K562 (cell line): ENCODE measurements around the gene CFAP20. TPM values are rescaled to one million over a fixed set of nuclear protein-coding genes. Genes with fewer than 3 reads are reported as not detected.

Source experiments
- CBX2 ChIP-seq: fragments of 200-600 bp; sonication (generic); IDR thresholded peaks from one replicate; pipeline ENCODE4 v1.6.1; 2012; ENCODE audit warnings: mild to moderate bottlenecking, low read length, inconsistent platforms; ENCODE audit not compliant: insufficient read depth, poor library complexity, severe bottlenecking
- ETV5 ChIP-seq: sonication (generic); formaldehyde crosslinking; IDR thresholded peaks from 2 replicates; pipeline ENCODE4 v1.4.0; 2020; ENCODE audit warnings: low read depth, mild to moderate bottlenecking, missing genetic modification reagents
- GTF2A2 ChIP-seq: IDR thresholded peaks from 2 replicates; pipeline ENCODE4 v1.6.1; 2016; ENCODE audit warnings: mild to moderate bottlenecking, missing genetic modification characterization, missing compliant biosample characterization
- KDM4B ChIP-seq, 2 experiments: fragments of 450-650 bp in 1 of 2; sonication (generic) in 1 of 2; IDR thresholded peaks; 2 replicates each; pipeline ENCODE4 v1.6.1; 2016 to 2017; ENCODE audit warnings: borderline replicate concordance in 2 of 2, antibody characterized with exemption in 1 of 2, low read depth in 1 of 2, mild to moderate bottlenecking in 1 of 2
- KHSRP ChIP-seq: fragments of 450-650 bp; IDR thresholded peaks from 2 replicates; pipeline ENCODE4 v1.6.1; 2017
- MAFK ChIP-seq: IDR thresholded peaks from 2 replicates; pipeline ENCODE4 v1.6.1; 2011; ENCODE audit warnings: low read length, improper control_type of control experiment
- NFATC3 ChIP-seq: fragments of 450-650 bp; IDR thresholded peaks from 2 replicates; pipeline ENCODE4 v1.6.1; 2017; ENCODE audit warnings: mild to moderate bottlenecking
- NFE2 ChIP-seq: IDR thresholded peaks from 2 replicates; pipeline ENCODE4 v1.6.1; 2014; ENCODE audit warnings: antibody characterized with exemption, low read depth
- RBFOX2 ChIP-seq: fragments of 200-400 bp; formaldehyde crosslinking; IDR thresholded peaks from 2 replicates; pipeline ENCODE4 v1.6.1; 2017; ENCODE audit warnings: low read depth, mild to moderate bottlenecking, low read length, moderate library complexity
- SMAD4 ChIP-seq: fragments of 250-450 bp; sonication (Bioruptor Pico); conservative IDR thresholded peaks from 2 replicates; pipeline ENCODE4 v1.8.0; 2021; ENCODE audit warnings: inconsistent platforms, mild to moderate bottlenecking, moderate library complexity
- TCF7 ChIP-seq: sonication (generic); IDR thresholded peaks from 2 replicates; pipeline ENCODE4 v1.6.1; 2016; ENCODE audit warnings: antibody characterized with exemption, borderline replicate concordance
- ZNF253 ChIP-seq: fragments of 250-450 bp; sonication (Bioruptor Pico); conservative IDR thresholded peaks from 2 replicates; pipeline ENCODE4 v1.6.1; 2021; ENCODE audit warnings: mild to moderate bottlenecking
- polyA plus RNA-seq, 8 experiments: library from polyadenylated mRNA; depleted of rRNA in 4 of 8; stranded (reverse) in 5 of 8; unstranded in 3 of 8; fragments of >200 nt; fragmentation: Nextera tagmentation in 2 of 8; fragmentation: Illumina TruSeq in 1 of 8; extraction: Ambion mirVana in 2 of 8; extraction: Trizol in 1 of 8; gene quantifications; 2 replicates each; pipeline versions ENCODE4 v1.2.1 to v1.2.3, GENCODE V29; 2011 to 2014; ENCODE audit warnings: inconsistent platforms in 1 of 8, missing spikeins in 1 of 8
- total RNA-seq, 7 experiments: library from RNA; depleted of rRNA in 6 of 7; stranded (reverse); fragments of >200 nt in 6 of 7; fragmentation: Illumina TruSeq in 2 of 7; extraction: Trizol in 2 of 7; gene quantifications; 2 replicates each; pipeline versions ENCODE4 v1.2.1 to v1.2.3, GENCODE V29; 2011 to 2021; ENCODE audit warnings: low replicate concordance in 1 of 7
- TF ChIP-seq, protein P1 (sequence below): fragments of 450-650 bp; IDR thresholded peaks from 2 replicates; pipeline ENCODE4 v1.6.1; 2016; ENCODE audit warnings: antibody characterized with exemption
- TF ChIP-seq, protein P2 (sequence below), 2 experiments: fragments of 450-650 bp in 1 of 2; sonication (generic) in 1 of 2; formaldehyde crosslinking in 1 of 2; IDR thresholded peaks in 1 of 2; conservative IDR thresholded peaks in 1 of 2; 2 replicates each; pipeline versions ENCODE4 v1.6.1 to v1.8.1; 2016 to 2023; ENCODE audit warnings: mild to moderate bottlenecking in 2 of 2, moderate library complexity in 2 of 2, inconsistent platforms in 1 of 2, missing genetic modification reagents in 1 of 2
- TF ChIP-seq, protein P3 (sequence below): fragments of 250-450 bp; sonication (Bioruptor Pico); IDR thresholded peaks from 2 replicates; pipeline ENCODE4 v1.5.0; 2020; ENCODE audit warnings: mild to moderate bottlenecking, borderline replicate concordance
- TF ChIP-seq, protein P4 (sequence below): fragments of 450-650 bp; formaldehyde crosslinking; IDR thresholded peaks from 2 replicates; pipeline ENCODE4 v1.4.0; 2022; ENCODE audit warnings: missing genetic modification characterization
- TF ChIP-seq, protein P5 (sequence below): sonication (generic); formaldehyde crosslinking; IDR thresholded peaks from 2 replicates; pipeline ENCODE4 v1.8.1; 2023; ENCODE audit warnings: mild to moderate bottlenecking, missing genetic modification reagents
- TF ChIP-seq, protein P6 (sequence below): sonication (generic); formaldehyde crosslinking; IDR thresholded peaks from 2 replicates; pipeline ENCODE4 v1.8.1; 2022; ENCODE audit warnings: missing genetic modification reagents

CFAP20 gene
- total and polyA plus RNA-seq, 9 of the 15 experiments (the other 6 are each of a cell fraction or from before 2014, with no cell fraction given): 20.5 to 90.5 (median 75.3) TPM

DNA sequence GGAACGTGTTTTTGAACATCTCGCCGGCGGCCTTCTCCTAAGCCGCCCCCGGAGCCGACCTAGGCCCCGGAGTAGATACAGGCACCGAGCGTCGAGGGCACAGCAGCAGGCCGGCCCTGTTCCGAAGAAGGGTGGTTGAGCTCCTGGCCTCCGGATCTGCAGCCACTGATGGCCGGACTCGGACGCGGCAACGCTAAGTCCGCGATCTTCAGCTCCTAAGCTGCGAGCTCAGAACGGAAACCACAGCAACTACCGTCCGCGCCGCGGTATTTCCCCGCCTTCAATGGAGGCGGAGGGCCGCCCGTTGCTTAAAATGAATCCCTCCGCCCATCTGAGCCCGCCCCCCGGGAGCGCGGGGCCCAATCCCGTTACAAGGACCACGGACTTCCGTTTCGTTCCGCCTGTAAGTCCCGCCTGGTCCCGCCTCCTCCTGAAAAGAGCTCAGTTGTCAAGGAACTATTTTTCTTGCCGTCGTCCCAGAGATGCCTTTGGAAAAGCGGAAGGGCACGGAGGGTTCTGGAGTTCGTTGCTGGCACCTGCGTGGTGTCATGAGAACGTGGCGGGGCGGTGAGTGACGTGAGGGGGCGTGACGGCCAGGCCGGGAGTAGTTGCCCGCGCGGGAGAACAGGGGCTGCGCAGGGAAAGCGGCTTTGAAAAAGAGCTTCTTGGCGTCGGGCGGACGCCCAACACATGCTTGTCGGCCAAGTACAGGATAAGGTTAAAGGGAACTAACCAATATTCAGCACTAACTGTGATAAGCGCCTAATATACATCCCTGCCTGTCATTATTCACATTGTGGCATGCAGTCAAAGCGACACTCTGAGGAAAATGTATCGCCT lies at the start of gene CFAP20 (continued):
- TF ChIP-seq, protein P1, sequence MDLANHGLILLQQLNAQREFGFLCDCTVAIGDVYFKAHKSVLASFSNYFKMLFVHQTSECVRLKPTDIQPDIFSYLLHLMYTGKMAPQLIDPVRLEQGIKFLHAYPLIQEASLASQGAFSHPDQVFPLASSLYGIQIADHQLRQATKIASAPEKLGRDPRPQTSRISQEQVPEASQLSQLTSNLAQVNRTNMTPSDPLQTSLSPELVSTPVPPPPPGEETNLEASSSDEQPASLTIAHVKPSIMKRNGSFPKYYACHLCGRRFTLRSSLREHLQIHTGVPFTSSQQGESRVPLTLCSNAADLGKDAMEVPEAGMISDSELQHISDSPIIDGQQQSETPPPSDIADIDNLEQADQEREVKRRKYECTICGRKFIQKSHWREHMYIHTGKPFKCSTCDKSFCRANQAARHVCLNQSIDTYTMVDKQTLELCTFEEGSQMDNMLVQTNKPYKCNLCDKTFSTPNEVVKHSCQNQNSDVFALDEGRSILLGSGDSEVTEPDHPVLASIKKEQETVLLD: peak; percentile 91
- TF ChIP-seq, protein P2, sequence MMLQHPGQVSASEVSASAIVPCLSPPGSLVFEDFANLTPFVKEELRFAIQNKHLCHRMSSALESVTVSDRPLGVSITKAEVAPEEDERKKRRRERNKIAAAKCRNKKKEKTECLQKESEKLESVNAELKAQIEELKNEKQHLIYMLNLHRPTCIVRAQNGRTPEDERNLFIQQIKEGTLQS (IDR thresholded peaks at IDR 0.05): peak; percentile 80; the same call in 1 of the 2 replicates
- TF ChIP-seq, protein P2 (CRISPR knock-in tag; conservative IDR thresholded peaks at IDR 0.05): no peak
- TF ChIP-seq TCF7 (peak; percentile 77; the same call in 1 of the 2 replicates), KDM4B (IDR thresholded peaks at IDR 0.05; ENCODE audit: borderline replicate concordance in 2 of 2, low read depth in 1 of 2) (peak in 1 of 2 experiments; percentile 66; a peak in 2 of 4 replicates), KHSRP (peak; percentile 68), NFE2 (0 out of 2 replicates have a peak, but pooled peaks have one; percentile 3), CBX2 (no peak), ETV5 (peak; percentile 86), MAFK (no peak), ZNF253 (no peak), NFATC3 (no peak), RBFOX2 (peak; percentile 97), SMAD4 (CRISPR knock-in tag) (peak; percentile 80; the same call in 1 of the 2 replicates), GTF2A2 (tag) (no peak)
- TF ChIP-seq, protein P3, sequence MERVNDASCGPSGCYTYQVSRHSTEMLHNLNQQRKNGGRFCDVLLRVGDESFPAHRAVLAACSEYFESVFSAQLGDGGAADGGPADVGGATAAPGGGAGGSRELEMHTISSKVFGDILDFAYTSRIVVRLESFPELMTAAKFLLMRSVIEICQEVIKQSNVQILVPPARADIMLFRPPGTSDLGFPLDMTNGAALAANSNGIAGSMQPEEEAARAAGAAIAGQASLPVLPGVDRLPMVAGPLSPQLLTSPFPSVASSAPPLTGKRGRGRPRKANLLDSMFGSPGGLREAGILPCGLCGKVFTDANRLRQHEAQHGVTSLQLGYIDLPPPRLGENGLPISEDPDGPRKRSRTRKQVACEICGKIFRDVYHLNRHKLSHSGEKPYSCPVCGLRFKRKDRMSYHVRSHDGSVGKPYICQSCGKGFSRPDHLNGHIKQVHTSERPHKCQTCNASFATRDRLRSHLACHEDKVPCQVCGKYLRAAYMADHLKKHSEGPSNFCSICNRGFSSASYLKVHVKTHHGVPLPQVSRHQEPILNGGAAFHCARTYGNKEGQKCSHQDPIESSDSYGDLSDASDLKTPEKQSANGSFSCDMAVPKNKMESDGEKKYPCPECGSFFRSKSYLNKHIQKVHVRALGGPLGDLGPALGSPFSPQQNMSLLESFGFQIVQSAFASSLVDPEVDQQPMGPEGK (CRISPR knock-in tag): no peak
- TF ChIP-seq, protein P4, sequence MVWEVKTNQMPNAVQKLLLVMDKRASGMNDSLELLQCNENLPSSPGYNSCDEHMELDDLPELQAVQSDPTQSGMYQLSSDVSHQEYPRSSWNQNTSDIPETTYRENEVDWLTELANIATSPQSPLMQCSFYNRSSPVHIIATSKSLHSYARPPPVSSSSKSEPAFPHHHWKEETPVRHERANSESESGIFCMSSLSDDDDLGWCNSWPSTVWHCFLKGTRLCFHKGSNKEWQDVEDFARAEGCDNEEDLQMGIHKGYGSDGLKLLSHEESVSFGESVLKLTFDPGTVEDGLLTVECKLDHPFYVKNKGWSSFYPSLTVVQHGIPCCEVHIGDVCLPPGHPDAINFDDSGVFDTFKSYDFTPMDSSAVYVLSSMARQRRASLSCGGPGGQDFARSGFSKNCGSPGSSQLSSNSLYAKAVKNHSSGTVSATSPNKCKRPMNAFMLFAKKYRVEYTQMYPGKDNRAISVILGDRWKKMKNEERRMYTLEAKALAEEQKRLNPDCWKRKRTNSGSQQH: no peak
- TF ChIP-seq, protein P5, sequence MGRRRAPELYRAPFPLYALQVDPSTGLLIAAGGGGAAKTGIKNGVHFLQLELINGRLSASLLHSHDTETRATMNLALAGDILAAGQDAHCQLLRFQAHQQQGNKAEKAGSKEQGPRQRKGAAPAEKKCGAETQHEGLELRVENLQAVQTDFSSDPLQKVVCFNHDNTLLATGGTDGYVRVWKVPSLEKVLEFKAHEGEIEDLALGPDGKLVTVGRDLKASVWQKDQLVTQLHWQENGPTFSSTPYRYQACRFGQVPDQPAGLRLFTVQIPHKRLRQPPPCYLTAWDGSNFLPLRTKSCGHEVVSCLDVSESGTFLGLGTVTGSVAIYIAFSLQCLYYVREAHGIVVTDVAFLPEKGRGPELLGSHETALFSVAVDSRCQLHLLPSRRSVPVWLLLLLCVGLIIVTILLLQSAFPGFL (CRISPR knock-in tag): 0 out of 2 replicates have a peak, but pooled peaks have one; percentile 6
- TF ChIP-seq, protein P6, sequence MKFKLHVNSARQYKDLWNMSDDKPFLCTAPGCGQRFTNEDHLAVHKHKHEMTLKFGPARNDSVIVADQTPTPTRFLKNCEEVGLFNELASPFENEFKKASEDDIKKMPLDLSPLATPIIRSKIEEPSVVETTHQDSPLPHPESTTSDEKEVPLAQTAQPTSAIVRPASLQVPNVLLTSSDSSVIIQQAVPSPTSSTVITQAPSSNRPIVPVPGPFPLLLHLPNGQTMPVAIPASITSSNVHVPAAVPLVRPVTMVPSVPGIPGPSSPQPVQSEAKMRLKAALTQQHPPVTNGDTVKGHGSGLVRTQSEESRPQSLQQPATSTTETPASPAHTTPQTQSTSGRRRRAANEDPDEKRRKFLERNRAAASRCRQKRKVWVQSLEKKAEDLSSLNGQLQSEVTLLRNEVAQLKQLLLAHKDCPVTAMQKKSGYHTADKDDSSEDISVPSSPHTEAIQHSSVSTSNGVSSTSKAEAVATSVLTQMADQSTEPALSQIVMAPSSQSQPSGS (CRISPR knock-in tag): no peak
